NCI-H2227 (cell line): ENCODE results near the gene LCP2.

Experiments used
- DNase-seq: peaks from one replicate; lab custom pipeline; 2025; ENCODE audit not compliant: unreplicated experiment; lab: John Stamatoyannopoulos, UW

Gene LCP2

GRCh38 chr5:170297589-170298462, at the start of gene LCP2:
LCP2 (minus strand) TSS chr5:170297777; CDS start chr5:170297611, 166 bp downstream.
- DNase-seq: no peak

- DNase-seq: no peak
These were observed 49.5 kb upstream of the LCP2 start for GRCh38 chr5:170347022-170347567.

GRCh38 chr5:170345971-170346370, 48.4 kb upstream of the LCP2 start:
- no peak for DNase-seq

DNA sequence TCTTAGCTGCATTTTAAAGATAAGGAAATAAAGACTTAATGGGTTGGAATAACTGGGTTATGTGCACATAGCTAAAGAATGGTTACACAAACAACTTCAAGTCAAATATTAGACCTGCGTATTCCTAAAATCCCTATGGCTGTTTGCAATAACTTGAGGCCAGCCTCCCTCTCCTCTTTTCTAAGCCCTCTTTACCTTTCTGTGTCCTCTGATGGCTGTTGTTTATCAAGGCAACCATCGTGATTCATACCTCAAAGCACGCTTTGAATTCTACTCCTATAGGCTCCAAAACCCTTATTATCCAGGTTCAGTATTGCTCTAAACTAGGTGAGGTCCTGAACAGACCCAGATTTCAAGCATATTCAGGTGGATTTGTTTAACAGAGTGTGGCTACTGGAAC, 45.6 kb upstream of the LCP2 start:
- DNase-seq: no peak

GRCh38 chr5:170342153-170342725, 44.7 kb upstream of the LCP2 start:
- no peak for DNase-seq

DNA sequence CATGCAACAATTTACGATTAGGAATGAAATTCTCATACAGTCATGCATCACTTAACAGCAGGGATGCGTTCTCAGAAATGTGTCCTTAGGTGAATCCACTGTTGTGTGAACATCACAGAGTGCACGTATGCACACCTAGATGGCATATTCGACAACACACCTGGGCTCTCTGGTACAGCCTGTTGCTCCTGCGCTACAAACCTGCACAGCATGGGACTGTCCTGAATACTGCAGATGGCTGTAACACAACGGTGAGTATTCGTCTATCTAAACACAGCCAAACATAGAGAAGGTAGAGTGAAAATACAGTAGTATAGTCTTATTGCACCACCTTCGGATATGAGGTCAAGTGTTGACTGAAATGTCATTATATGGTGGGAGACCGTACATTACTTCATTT, 44.0 kb upstream of the LCP2 start:
- DNase-seq: no peak

GRCh38 chr5:170339780-170340167, 42.2 kb upstream of the LCP2 start:
- DNase-seq: no peak

DNA sequence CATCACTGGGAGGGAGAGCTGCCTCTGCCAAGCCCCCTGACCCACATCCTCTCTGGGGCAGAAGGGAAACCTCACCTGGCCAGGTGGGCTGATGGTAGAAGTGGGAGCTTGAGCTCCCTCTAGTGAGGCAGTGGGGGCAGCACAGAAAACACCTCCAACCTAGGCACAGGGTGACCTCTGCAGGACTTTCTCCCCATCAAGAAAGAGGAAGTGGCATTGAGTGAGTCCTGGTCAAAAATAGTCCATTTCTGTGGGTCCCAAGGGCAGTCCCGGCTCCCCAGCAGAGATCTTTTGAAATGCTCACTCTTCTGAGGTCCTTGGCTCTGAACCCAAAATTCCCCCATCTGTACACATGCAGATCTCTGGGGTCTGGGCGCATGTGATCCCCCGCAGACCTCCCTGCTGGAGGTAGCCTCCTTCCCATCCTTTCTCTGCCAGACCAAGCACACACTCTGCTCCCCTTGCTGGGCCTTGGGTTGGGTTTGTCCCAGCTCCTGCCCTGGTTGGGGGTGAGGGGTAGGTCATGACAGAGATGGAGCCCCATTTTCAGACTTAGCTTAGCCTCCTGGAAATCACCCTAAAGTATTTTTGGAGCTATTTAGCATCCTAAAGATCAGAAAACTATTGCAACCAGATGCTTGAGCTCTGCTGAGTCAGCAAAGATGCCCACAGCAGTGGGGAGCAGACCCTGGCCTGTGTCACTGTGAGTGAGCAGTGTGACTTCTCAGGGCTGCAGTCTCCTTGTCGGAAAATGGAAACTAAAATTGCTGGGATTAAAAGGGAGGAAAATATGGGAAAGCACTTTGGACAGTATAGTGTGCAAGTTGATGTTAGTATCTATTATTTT, 41.6 kb upstream of the LCP2 start:
- DNase-seq: no peak

DNA sequence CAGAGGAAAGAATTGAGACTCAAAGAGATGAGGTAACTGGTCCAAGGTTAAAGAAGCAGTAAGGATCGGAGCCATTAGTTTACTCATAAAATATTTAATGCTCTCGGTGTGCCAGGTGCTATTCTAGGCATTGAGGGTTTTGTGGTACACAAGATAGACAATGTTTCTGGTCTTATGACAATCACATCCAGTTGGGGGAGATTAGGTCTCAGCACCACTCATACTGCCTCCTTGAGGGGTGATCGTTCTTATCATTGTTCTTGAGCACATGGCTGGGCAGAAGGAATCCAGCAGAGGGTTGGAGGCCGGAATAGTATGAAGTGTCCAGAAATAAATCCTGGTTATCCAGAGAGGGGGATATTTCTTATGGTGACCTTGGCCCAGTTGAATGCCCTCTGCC, 40.7 kb upstream of the LCP2 start:
- DNase-seq: no peak

DNA sequence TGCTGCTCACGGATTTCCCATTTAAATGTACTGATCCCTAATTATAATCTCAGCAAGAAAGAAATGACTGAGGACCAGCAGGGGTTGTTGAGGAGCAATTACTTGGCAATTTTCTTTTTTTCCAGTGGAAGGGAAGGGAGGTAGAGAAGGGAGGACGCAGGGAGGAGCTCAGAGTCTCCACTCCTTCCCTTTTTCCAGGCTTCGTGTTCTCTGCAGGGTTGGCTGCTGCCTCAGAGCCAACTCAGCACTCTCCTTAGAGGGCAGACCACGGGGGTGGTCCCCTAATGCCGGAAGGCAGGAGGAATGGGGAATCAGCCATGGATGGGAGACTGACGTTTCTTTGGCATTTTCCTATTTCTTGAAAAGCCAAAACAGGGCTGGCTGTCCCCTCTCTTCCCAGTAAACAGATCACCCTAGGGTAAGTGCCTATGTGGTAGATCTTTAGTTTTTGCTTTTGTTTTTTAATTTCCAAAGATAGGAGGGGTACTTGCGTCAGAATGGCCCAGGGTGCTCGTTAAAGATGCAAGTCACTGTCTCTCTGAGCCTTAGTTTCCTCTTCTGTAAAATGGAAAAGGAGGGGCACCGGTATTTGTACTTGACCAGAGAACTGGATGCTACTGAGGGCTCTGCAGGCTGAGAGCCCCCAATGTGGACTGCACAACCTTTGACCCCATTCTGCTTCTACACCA, 39.6 kb upstream of the LCP2 start:
- DNase-seq: peak; percentile 50

- no peak for DNase-seq
These were observed 38.5 kb upstream of the LCP2 start for GRCh38 chr5:170336065-170336464.

DNA sequence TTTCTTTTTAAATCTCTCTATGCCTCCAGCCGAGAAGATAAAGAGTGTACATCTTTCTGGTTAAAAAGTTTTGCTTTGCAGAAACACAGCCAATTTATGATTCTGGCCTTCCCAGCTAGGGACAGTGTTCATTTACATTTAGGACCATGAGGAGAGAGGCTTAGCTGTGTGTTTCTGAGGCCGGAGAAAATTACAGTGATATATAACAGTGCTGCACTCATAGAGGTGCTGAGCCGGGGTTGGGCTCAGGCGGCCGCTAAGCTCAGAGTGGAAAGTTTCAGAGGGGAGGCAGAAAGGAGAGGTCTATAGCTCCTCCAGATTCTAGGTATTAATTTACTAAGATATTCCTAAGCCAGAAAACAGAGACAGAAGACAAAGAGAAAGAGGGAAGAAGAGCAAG, 37.0 kb upstream of the LCP2 start:
- no peak for DNase-seq

- peak; percentile 62 for DNase-seq
These were observed 35.8 kb upstream of the LCP2 start for GRCh38 chr5:170333161-170333910.

DNA sequence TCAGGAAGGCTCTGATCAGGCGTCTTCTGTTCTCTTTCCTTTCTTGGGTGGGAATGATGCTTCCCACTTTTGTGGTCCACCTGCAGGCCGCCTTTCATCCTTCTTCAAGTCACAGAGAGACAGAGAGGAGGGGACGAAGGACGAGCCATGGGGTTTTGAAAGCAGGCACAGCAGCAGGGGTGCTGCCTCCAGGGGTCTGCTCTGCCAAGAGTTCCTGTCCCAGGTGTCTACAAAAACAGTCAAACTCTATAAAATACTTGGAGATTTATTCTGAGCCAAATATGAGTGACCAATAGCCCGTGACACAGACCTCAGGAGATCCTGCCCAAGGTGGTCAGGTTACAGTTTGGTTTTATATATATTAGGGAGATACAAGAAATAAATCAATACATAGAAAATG, 34.5 kb upstream of the LCP2 start:
- DNase-seq: no peak

- no peak for DNase-seq
These were observed 33.0 kb upstream of the LCP2 start for GRCh38 chr5:170330568-170331054.

DNA sequence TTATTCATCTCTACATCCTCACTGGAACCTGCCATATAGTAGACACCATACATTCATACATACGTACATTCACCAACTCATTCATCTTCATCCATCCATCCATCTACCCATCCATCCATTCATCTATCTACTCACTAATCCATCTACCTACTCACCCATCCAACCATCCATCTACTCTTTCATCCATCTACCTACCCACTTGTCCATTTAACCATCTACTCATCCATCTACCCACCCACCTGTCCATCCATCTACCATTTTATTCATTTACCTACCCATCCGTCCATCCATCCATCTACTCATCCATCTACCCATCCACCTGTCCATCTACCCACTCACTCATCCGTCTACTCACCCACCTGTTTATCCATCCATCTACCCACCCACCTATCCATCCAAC, 31.9 kb upstream of the LCP2 start:
- DNase-seq: no peak

GRCh38 chr5:170327829-170328228, 30.3 kb upstream of the LCP2 start:
- DNase-seq: no peak

- no peak for DNase-seq
These were observed 29.6 kb upstream of the LCP2 start for GRCh38 chr5:170327168-170327567.

DNA sequence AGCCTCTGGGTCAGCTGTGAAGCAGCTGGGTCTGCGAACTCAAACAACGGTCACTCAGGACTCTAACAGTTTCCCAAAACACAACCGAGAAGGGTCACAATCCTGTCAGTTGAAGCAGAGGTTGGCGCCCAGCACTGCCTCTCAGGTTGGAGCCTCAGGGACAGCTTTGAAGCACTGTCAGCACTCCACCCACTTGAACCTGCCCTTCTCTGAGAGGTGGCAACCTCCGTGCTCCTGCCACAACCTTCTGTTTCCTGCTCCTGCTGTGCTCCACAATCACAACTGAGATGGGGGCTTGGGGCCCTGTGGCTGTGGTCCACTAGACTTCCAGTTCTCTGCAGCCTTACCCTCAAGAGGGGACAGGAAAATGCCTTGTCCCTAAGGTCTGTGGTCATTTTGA, 21.7 kb upstream of the LCP2 start:
- no peak for DNase-seq

DNA sequence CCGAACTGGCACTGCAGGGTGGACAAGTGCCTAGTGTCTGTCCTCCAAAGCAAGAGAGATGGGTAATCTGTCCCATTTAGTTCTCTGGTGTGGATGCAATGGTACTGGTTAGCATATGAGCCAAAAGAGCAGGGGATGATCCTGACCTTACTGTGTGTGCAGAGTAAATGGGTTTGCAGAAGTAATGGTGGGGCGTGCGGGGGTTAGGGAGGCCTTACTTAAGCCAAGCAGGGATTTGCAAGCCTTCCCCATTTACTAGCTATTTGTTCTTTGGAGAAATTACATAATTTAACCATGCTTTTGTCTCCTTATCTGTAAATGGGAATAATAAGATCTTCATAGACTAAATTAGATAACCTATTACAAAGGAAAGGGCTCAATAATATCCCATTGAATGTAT, 19.9 kb upstream of the LCP2 start:
- no peak for DNase-seq
